Measurements from ENCODE around the gene KIF26B.

GRCh38 chr1:245142976-245143375, 11.8 kb upstream of the KIF26B start:
- no peak for TF ChIP-seq CTCF (IDR thresholded peaks at IDR 0.05)
- no peak for TF ChIP-seq POLR2A (IDR thresholded peaks at IDR 0.05)
